SW480 (cell line): ENCODE measurements around the gene STMND1.
"Not testable (repeated sequence)": the region's sequence is repeated elsewhere in the genome, so short reads cannot be mapped to it uniquely, and the experiment has no call there.

ENCODE experiments used
- DNase-seq: peaks from one replicate; pipeline ENCODE4 v3.0.0-alpha.2; 2016; ENCODE audit warnings: low spot score

Gene STMND1

GRCh38 chr6:17101422-17102257 is at the start of gene STMND1:
STMND1 (plus strand) TSS chr6:17102050; CDS start chr6:17102258, 208 bp downstream.
- DNase-seq, result peak; percentile 72

GRCh38 chr6:17054647-17055046 is 47.2 kb upstream of the STMND1 start:
- DNase-seq, result no peak

GRCh38 chr6:17057322-17057721 is 44.5 kb upstream of the STMND1 start:
- no peak for DNase-seq

DNA sequence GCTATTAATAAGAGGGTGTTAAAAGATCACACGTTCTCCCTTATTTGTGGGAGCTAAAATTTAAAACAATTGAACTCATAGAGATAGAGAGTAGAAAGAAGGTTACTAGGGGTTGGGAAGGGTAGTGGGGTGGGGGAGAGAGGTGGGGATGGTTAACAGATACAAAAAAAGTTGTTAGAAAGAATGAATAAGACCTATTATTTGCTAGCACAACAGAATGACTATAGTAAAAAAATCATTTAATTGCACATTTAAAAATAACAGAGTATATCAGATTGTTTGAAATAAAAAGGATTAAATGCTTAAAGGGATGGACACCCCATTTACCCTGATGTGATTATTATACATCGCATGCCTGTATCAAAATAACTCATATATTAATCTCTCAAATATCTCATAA is 43.3 kb upstream of the STMND1 start:
- DNase-seq, result no peak

GRCh38 chr6:17059022-17059421 is 42.8 kb upstream of the STMND1 start:
- DNase-seq, result no peak

DNA sequence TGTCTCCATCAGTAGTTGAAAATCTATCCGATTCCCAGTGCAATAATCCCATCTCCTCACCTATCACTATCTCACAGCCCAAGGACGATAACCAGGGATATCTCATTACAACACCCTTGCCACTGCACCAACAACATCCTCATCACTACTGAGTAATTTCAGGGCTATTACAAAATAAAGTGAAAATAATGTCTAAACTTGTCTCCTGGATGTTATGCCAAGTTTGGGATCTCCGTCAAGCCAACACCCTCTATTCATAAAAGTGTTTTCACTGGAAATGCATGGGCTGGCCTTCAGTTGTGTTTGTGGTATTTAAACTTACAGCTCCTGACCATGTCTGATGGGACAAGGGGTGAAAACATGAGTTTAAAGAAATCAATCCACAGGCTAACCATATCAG is 42.0 kb upstream of the STMND1 start:
- DNase-seq, result no peak

DNA sequence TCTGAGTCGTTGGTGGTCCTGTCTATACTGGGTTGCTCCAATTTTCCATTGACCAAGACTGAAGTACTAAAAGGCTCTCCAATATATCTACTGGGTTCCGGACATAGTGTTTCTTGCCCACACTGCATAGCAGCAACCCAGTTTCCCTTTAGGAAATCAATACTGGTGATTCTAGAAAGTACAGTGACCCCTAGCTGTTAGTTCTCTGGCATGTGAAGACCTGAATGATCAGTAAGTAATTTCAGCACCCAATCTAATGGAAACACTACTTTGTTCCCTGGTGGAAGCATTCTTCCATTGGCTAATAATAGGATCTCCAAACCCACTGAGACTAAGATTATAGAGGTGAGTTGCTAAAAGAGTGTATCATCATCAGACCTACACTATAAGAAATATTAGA is 40.8 kb upstream of the STMND1 start:
- DNase-seq, result no peak

DNA sequence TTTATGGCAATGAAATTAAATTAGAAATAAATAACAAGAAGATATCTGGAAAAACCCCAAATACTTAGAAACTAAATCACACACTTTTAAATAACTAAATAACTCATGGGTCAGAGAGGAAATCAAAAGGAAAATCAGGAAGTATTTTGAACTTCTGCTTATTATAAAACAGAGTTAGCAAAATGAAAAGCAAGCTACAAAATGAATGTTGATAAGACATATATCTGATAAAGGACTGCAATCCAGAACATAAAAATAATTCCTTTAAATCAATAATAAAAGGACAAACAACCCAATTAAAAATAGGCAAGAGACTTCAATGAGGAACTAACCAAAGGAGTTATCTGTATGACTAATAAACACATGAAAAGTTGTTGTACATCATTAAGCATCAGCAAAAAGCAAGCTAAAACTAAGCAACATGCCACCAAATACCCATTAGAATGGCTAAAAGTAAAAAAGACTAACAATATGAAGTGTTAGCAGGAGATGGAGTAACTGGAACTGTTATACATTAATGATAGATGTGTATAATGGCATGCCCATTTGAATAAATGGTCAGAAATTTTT is 38.9 kb upstream of the STMND1 start:
- DNase-seq, result no peak

GRCh38 chr6:17064975-17065374 is 36.9 kb upstream of the STMND1 start:
- no peak for DNase-seq

- no peak for DNase-seq
These were observed 35.2 kb upstream of the STMND1 start for GRCh38 chr6:17066610-17067009.

DNA sequence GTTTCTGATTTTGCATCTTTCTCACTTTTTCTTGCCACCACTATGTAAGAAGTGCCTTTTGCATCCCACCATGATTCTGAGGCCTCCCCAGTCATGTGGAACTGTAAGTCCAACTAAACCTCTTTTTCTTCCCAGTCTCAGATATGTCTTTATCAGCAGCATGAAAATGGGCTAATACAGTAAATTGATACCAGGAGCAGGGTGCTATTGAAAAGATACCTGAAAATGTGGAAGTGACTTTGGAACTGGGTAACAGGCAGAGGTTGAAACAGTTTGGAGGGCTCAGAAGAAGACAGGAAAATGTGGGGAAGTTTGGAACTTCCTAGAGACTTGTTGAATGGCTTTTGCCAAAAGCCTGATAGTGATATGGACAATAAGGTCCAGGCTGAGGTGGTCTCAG is 32.9 kb upstream of the STMND1 start:
- not testable (repeated sequence) for DNase-seq

- not testable (repeated sequence) for DNase-seq
These were observed 31.4 kb upstream of the STMND1 start for GRCh38 chr6:17070400-17070799.

- DNase-seq, result not testable (repeated sequence)
These were observed 28.3 kb upstream of the STMND1 start for GRCh38 chr6:17073596-17073995.

DNA sequence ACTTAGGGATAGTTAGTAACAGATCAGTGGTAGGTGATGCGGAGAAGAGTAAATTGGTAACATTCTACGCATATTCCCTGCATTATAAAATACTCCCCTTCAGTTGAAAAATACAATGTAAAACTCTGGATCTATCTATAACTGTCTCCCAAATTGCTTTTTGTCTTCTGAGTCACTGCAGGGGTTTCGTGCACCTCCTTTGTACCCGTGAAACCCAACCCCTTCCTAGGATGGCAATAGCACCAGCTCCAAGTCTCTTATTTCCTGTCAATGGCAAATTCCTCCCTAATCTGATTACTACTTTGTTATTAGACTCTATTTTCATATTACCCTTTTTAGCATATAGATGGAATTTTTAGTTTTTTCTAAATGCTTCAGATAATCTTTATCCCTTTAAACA is 20.6 kb upstream of the STMND1 start:
- no peak for DNase-seq

GRCh38 chr6:17081860-17082508 is 19.9 kb upstream of the STMND1 start:
- DNase-seq, result no peak

- no peak for DNase-seq
These were observed 18.5 kb upstream of the STMND1 start for GRCh38 chr6:17083397-17083796.

DNA sequence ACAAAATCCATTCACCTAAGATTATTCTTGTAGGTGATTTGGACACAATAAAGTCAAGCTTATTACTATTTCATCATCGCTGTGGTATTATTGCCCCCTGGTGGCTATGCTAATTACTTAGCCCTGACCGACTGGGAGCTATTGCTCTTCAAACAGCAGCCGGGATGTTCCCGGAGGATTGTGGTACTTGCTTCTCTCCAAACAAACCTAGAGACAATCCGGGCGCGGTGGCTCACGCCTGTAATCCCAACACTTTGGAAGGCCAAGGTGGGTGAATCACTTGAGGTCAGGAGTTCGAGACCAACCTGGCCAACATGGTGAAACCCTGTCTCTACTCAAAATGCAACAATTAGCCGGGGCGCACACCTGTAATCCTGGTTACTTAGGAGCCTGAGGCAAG is 15.4 kb upstream of the STMND1 start:
- DNase-seq, result peak; percentile 64

GRCh38 chr6:17088091-17088611 is 13.7 kb upstream of the STMND1 start:
- no peak for DNase-seq

DNA sequence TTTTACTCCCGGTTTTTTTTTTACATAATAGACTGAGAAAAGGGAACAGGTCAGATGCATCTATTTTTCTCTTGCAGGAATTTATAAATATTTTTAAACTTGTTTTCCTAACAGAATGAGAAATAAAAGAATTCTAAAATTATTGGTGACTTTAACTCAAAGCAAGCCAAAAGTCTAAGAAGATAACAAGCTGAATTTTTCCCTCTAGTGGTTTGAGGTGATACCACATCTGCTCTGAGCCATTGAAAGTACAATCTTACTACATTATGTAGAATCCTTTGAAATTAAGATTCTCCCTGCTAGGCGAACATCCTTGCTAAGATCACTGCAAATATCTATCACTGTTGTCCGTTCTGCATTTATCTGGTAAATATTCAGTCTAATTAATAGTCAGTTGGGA is 10.7 kb upstream of the STMND1 start:
- no peak for DNase-seq

DNA sequence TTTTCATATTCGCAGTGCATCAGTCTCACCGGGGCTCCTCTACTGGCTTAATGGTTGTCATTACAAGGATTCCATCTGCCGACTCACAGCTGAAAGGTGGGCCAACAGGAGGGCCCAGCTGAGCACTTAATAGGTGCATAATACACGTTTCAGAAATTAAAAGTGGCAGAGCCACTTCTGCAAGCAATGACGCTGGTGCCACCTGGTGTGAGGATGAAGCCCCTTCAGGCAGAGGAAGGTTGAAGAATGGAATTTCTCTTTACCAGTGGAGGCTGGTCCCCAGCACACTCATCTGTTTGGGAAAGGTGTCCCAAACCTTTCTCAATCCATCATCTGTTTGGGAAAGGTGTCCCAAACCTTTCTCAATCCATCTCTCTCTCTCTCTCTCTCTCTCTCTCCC is 8.2 kb upstream of the STMND1 start:
- DNase-seq, result peak; percentile 13

GRCh38 chr6:17096096-17096495 is 5.8 kb upstream of the STMND1 start:
- no peak for DNase-seq

DNA sequence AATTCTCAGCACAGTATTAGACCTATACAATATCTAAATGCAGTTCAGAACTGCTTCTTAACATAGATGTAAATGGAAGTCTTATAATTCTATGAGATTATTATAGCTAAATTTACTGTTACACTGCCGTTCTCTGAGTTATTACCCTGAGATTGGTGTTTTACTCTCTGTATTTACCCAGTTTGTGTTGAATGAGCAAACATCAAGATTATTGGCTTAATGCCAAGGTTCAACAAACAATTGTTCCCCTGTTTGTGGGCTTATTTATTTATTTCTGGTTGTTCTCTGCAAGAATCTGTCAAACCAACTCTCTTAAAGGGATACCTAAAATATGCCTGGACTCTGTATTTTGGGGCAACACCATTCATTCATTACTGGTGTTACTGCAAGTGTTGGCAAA is 5.2 kb upstream of the STMND1 start:
- DNase-seq, result no peak

DNA sequence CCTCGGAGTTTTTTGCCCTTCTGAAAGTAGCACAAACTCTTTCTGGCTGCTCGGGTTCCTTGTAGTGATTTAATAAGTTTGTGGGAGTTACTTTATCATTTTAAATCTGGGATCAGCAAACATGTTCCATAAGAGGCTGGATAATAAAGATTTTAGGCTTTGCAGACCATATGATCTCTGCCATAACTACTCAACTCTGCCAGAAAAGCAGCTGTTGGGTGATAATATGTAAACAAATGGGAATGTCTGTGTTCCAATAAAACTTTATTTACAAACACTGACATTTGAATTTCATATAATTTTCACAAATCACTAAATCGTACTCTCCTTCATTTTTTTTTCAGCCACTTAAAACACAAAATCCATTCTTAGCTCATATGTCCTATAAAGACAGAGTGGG is 3.9 kb upstream of the STMND1 start:
- DNase-seq, result no peak
